Transverse colon (tissue), 4 donors: ENCODE measurements around the gene PLAAT3. TPM values are rescaled to one million over a fixed set of nuclear protein-coding genes. Genes with fewer than 3 reads are reported as not detected.

ENCODE experiments used
- DNase-seq: peaks from one replicate; pipeline ENCODE4 v3.0.0-alpha.2; 2019
- H3K27ac ChIP-seq, 4 donors: fragments of 200-600 bp; sonication (generic); 2 replicates each; pipeline ENCODE4 v1.5.1; 2016 to 2018; ENCODE audit warnings: inconsistent platforms in 4 of 4
- H3K27me3 ChIP-seq: fragments of 200-600 bp; sonication (generic); 2 replicates; pipeline ENCODE4 v1.5.1; 2017; ENCODE audit warnings: inconsistent platforms
- H3K36me3 ChIP-seq, 4 donors: fragments of 200-600 bp; sonication (generic); 2 replicates each; pipeline ENCODE4 v1.5.1; 2017 to 2019; ENCODE audit warnings: inconsistent platforms in 4 of 4
- H3K4me1 ChIP-seq, 4 donors: fragments of 200-600 bp; sonication (generic); 2 replicates each; pipeline ENCODE4 v1.5.1; 2017 to 2020; ENCODE audit warnings: inconsistent platforms in 4 of 4
- H3K4me3 ChIP-seq, 4 donors: fragments of 200-600 bp; sonication (generic); 1 replicate in 1 of 4; 2 replicates in 3 of 4; pipeline versions ENCODE4 v1.5.1 to v1.6.1; 2017 to 2019; ENCODE audit warnings: inconsistent platforms in 4 of 4
- H3K9me3 ChIP-seq, 2 donors: fragments of 200-600 bp; sonication (generic); 2 replicates each; pipeline ENCODE4 v1.5.1; 2017 to 2019; ENCODE audit warnings: inconsistent platforms in 2 of 2
- CTCF ChIP-seq, 5 experiments: fragments of 200-600 bp in 3 of 5; fragments of 450-650 bp in 2 of 5; sonication (generic) in 3 of 5; IDR thresholded peaks; 1 replicate in 2 of 5; 2 replicates in 3 of 5; pipeline ENCODE4 v1.5.1; 2016 to 2017; ENCODE audit warnings: antibody characterized with exemption in 5 of 5, inconsistent platforms in 3 of 5, mild to moderate bottlenecking in 2 of 5, moderate library complexity in 1 of 5
- EP300 ChIP-seq: sonication (generic); formaldehyde crosslinking; IDR thresholded peaks from one replicate; pipeline ENCODE4 v1.6.1; 2017; ENCODE audit warnings: antibody characterized with exemption, low read depth
- POLR2A ChIP-seq: fragments of 450-650 bp; IDR thresholded peaks from one replicate; pipeline ENCODE4 v1.6.1; 2016; ENCODE audit warnings: antibody characterized with exemption, mild to moderate bottlenecking, moderate library complexity
- POLR2AphosphoS5 ChIP-seq, 3 donors: sonication (generic); formaldehyde crosslinking; IDR thresholded peaks; one replicate each; pipeline ENCODE4 v1.6.1; 2016; ENCODE audit warnings: antibody characterized with exemption in 3 of 3
- WGBS, 2 donors: methylation state at CpG; one replicate each; pipeline ENCODE4 v1.1.5; 2018; ENCODE audit warnings: low coverage in 1 of 2; 5-methylcytosine and 5-hydroxymethylcytosine counted together
- in situ Hi-C, 4 donors: fragments of 200-750 bp; cut with MboI; loops; one replicate each; pipeline versions ENCODE4 v1.15.0 to v1.15.1; 2017; ENCODE audit warnings: low sequenced_read_pairs in 3 of 4, low pct_ligation_motif_present in 1 of 4, low pct_unique_long_range_greater_than_20kb in 1 of 4
- intact Hi-C: fragments of 100-400 bp; cut with DNase I; formaldehyde crosslinking; loops from one replicate; pipeline ENCODE4 v1.15.1; 2023; ENCODE audit warnings: low total_unique reads
- total RNA-seq, 4 donors: library from RNA; depleted of rRNA; stranded (reverse); fragments of >200 nt; gene quantifications; one replicate each; pipeline ENCODE4 v1.1.0, GENCODE V29; 2016

The PLAAT3 gene
- total RNA-seq, 4 donors from 2014 or later: 8.6 to 16.7 (median 10.5) TPM

GRCh38 chr11:63613517-63614135 lies 607 bp downstream of the PLAAT3 start:
- Histone ChIP-seq H3K27ac (peak overlapping the region; percentile 66 to 86 (median 78)), H3K36me3 (no peaks in the 10 kb centered on the region), H3K27me3 (no peaks in the 10 kb centered on the region), H3K9me3 (no peaks in the 10 kb centered on the region), H3K4me3 (peak overlapping the region; percentile 55 to 87 (median 58)), H3K4me1 (peaks cover 14 to 43% (median 21%) of the 10 kb centered on the region in 4 donors)
- DNase-seq: peak; percentile 38
- intact Hi-C loops: no loop called here
- no peak for TF ChIP-seq CTCF (IDR thresholded peaks at IDR 0.05)
- TF ChIP-seq EP300: no peak
- TF ChIP-seq POLR2A: no peak
- no peak for TF ChIP-seq POLR2AphosphoS5 (IDR thresholded peaks at IDR 0.05)
- in situ Hi-C loops: no loop called here
- 9% methylated on average over 30 of the region's 45 CpGs; no CpG with 5 or more reads in 1 of the 2 donors for WGBS, 2 donors

GRCh38 chr11:63612181-63612580 lies 2.1 kb downstream of the PLAAT3 start:
- Histone ChIP-seq H3K27ac (peak overlapping the region in 2 of 4 donors; percentile 66 to 80), H3K36me3 (no peaks in the 10 kb centered on the region), H3K4me1 (peaks cover 14 to 43% (median 21%) of the 10 kb centered on the region in 4 donors), H3K27me3 (no peaks in the 10 kb centered on the region), H3K4me3 (no peak overlapping the region), H3K9me3 (no peaks in the 10 kb centered on the region)
- DNase-seq: no peak
- in situ Hi-C loops: no loop called here
- intact Hi-C loops: no loop called here
- TF ChIP-seq EP300 (no peak), POLR2A (no peak), POLR2AphosphoS5 (IDR thresholded peaks at IDR 0.05) (no peak), CTCF (IDR thresholded peaks at IDR 0.05) (no peak)

- H3K4me3 ChIP-seq: no peak overlapping the region
- H3K4me1 ChIP-seq: peaks cover 14 to 43% (median 21%) of the 10 kb centered on the region in 4 donors
- no peak for TF ChIP-seq POLR2A
- TF ChIP-seq EP300: no peak
- no peak for TF ChIP-seq POLR2AphosphoS5 (IDR thresholded peaks at IDR 0.05)
- peak in 1 of 5 experiments; percentile 2 for TF ChIP-seq CTCF (IDR thresholded peaks at IDR 0.05)
- in situ Hi-C loops (no loop called here), intact Hi-C loops (no loop called here)
- no peak for DNase-seq
- H3K9me3 ChIP-seq: no peaks in the 10 kb centered on the region
- 74 to 89% methylated on average over 1 of the region's 1 CpG for WGBS, 2 donors
- H3K27me3 ChIP-seq: no peaks in the 10 kb centered on the region
- peak overlapping the region; percentile 11 to 57 (median 39) for H3K27ac ChIP-seq
- no peaks in the 10 kb centered on the region for H3K36me3 ChIP-seq
Observed at GRCh38 chr11:63611395-63611747, 2.9 kb downstream of the PLAAT3 start.

- H3K4me3 ChIP-seq: peak overlapping the region in 1 of 4 donors; percentile 6
- no peak for DNase-seq
- peaks cover 14 to 43% (median 21%) of the 10 kb centered on the region in 4 donors for H3K4me1 ChIP-seq
- H3K36me3 ChIP-seq: no peaks in the 10 kb centered on the region
- 61 to 65% methylated on average over 10 to 14 of the region's 14 CpGs for WGBS, 2 donors
- in situ Hi-C loops: no loop called here
- TF ChIP-seq EP300 (no peak), CTCF (IDR thresholded peaks at IDR 0.05) (peak in 2 of 5 experiments; percentile 12 to 28), POLR2AphosphoS5 (IDR thresholded peaks at IDR 0.05) (no peak), POLR2A (no peak)
- intact Hi-C loops: no loop called here
- no peaks in the 10 kb centered on the region for H3K27me3 ChIP-seq
- peak overlapping the region; percentile 16 to 57 (median 46) for H3K27ac ChIP-seq
- no peaks in the 10 kb centered on the region for H3K9me3 ChIP-seq
Observed at GRCh38 chr11:63610604-63611394, 3.4 kb downstream of the PLAAT3 start.
